Activated CD8-positive, alpha-beta T cell treated with anti-CD3 and anti-CD28 coated beads, Interleukin-2, amount 10 ng/mL, durations not matched to agents 7 days and 5 days (primary cell): ENCODE measurements around the gene ADAP2. TPM values are rescaled to one million over a fixed set of nuclear protein-coding genes. Genes with fewer than 3 reads are reported as not detected.
"Not testable (repeated sequence)": the region's sequence is repeated elsewhere in the genome, so short reads cannot be mapped to it uniquely, and the experiment has no call there.

Experiments
- ATAC-seq: fragments of 150-1000 bp; cut with Tn5 transposase; one replicate; pipeline ENCODE4 v1.10.0; 2021; ENCODE audit warnings: moderate library complexity
- CTCF ChIA-PET: fragments of 350-600 bp; sonication (Branson Sonifier 250); formaldehyde crosslinking; loops from one replicate; lab custom pipeline; 2021; ENCODE audit warnings: antibody characterized with exemption; lab: Charles Lee
- POLR2A ChIA-PET: fragments of 350-600 bp; sonication (Branson Sonifier 250); formaldehyde crosslinking; loops from one replicate; lab custom pipeline; 2021; ENCODE audit warnings: antibody characterized with exemption; lab: Charles Lee
- DNase-seq: peaks from one replicate; pipeline ENCODE4 v3.0.0-alpha.2; 2020
- H3K27ac Mint-ChIP-seq: one replicate; pipeline ENCODE4 v1.8.0; 2021; ENCODE audit warnings: mild to moderate bottlenecking, mixed read lengths
- H3K27me3 Mint-ChIP-seq: one replicate; pipeline ENCODE4 v1.8.0; 2021; ENCODE audit warnings: low read depth, mixed read lengths
- H3K36me3 Mint-ChIP-seq: one replicate; pipeline ENCODE4 v1.8.0; 2021; ENCODE audit warnings: low read depth, mixed read lengths
- H3K4me1 Mint-ChIP-seq: one replicate; pipeline ENCODE4 v1.8.0; 2021; ENCODE audit warnings: low read depth, mixed read lengths
- H3K4me3 Mint-ChIP-seq: one replicate; pipeline ENCODE4 v1.8.0; 2021; ENCODE audit warnings: mild to moderate bottlenecking, mixed read lengths
- H3K9me3 Mint-ChIP-seq: one replicate; pipeline ENCODE4 v1.8.0; 2022; ENCODE audit warnings: mixed read lengths; ENCODE audit not compliant: insufficient read depth
- total RNA-seq, 2 experiments: library from RNA; stranded (reverse); gene quantifications; one replicate each; pipeline ENCODE4 v1.2.3, GENCODE V29; 2021

ADAP2 gene
- total RNA-seq, 2 experiments from 2014 or later = 0.39 to 1.1 TPM

DNA sequence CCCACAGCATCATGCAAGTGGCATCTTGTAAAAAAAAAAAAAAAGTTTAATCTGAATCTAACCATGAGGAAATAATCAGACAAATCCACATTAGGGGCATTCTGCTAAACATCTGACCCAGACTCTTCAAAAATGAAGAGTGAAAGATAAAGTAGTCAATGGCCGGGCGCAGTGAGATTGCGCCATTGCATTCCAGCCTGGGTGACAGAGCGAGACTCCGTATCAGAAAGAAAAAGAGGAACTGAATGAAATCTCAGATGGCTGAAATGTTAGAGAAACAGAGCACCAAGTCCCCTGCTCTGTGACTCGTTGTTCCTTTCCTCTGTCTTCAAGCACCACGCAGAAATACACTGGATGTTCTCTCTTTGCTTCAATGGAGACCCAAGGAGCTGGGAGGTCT, 36.4 kb downstream of the ADAP2 start:
- H3K27ac Mint-ChIP-seq = no peak overlapping the region
- no peaks in the 10 kb centered on the region for H3K9me3 Mint-ChIP-seq
- no peak for DNase-seq
- POLR2A ChIA-PET = no interaction called here
- H3K4me3 Mint-ChIP-seq = no peak overlapping the region
- H3K27me3 Mint-ChIP-seq = peaks cover 20% of the 10 kb centered on the region
- no peaks in the 10 kb centered on the region for H3K36me3 Mint-ChIP-seq
- ATAC-seq = no peak
- peaks cover 1% of the 10 kb centered on the region for H3K4me1 Mint-ChIP-seq
- CTCF ChIA-PET = no interaction called here

DNA sequence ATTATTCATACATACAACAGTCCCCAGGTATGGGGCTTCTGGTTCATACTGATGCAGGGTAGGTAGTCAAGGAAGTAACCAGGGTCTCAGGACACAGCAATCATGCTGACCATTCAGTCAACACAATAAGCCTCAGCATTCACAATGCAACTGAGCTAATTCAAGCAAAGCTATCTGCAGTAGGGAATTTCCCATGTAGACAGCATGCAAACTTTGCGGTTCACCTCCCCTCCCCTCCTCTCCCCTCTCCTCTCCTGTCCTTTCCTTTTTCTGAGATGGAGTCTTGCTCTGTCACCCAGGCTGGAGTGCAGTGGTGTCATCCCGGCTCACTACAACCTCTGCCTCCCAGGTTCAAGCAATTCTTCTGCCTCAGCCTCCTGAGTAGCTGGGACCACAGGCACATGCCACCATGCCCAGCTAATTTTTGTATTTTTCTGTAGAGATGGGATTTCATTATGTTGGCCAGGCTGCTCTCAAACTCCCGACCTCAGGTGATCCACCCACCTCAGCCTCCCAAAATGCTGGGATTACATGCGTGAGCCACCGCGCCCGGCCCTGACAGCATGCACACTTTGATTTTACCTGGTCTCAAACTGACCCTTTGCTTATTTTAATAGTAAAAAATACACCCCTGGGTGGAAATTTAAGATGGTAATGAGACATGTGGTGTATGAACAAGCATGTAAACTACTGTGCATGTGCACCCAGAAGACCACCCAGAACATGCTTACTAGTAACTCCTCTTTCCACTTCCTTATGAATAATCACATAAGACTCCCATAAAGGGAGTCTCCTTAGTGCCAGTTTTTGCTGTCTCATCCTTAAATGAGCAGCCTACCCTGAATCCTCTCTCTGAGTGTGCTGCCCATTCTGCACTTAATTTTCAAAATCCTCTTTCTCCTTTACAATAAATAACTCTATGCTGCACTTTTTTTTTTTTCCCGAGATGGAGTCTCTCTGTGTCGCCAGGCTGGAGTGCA, 39.8 kb downstream of the ADAP2 start:
- Mint-ChIP-seq H3K4me3 (no peak overlapping the region), H3K27ac (no peak overlapping the region), H3K4me1 (peaks cover 1% of the 10 kb centered on the region), H3K27me3 (peaks cover 18% of the 10 kb centered on the region), H3K36me3 (no peaks in the 10 kb centered on the region), H3K9me3 (no peaks in the 10 kb centered on the region)
- ChIA-PET POLR2A (no interaction called here), CTCF (no interaction called here)
- ATAC-seq (no peak), DNase-seq (no peak)

DNA sequence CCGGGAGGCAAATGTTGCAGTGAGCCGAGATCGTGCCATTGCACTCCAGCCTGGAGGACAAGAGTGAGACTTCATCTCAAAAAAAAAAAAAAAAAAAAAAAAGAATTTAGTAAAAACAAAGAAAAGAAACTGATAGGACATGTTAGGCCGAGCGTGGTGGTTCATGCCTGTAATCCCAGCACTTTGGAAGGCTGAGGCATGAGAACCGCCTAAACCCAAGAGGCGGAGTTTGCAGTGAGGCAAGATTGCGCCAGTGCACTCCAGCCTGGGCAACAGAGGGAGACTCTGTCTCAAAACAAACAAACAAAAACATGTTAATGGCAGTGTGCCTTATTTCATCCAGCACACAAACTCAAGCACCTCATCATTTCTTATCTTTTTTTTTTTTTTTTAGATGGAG, 42.6 kb downstream of the ADAP2 start:
- H3K4me3 Mint-ChIP-seq, H3K9me3 Mint-ChIP-seq, CTCF ChIA-PET, H3K27ac Mint-ChIP-seq, H3K27me3 Mint-ChIP-seq, H3K36me3 Mint-ChIP-seq, DNase-seq, ATAC-seq, POLR2A ChIA-PET: not testable (repeated sequence)
- peaks cover 13% of the 10 kb centered on the region for H3K4me1 Mint-ChIP-seq

DNA sequence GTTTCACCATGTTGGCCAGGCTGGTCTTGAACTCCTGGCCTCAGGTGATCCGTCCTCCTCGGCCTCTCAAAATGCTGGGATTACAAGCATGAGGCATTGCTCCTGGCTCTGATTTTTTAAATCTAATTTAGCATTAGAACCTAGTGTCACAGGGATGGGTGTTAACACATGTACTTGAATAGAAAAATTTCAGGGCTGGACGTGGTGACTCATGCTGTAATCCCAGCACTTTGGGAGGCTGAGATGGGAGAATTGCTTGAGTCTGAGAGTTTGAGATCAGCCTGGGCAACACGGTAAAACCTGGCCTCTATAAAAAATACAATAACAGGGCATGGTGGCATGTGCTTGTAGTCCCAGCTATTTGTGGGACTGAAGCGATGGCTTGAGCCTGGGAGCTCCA, 43.1 kb downstream of the ADAP2 start:
- no peak overlapping the region for H3K27ac Mint-ChIP-seq
- H3K27me3 Mint-ChIP-seq = peaks cover 7% of the 10 kb centered on the region
- no peak overlapping the region for H3K4me3 Mint-ChIP-seq
- POLR2A ChIA-PET = no interaction called here
- no peaks in the 10 kb centered on the region for H3K9me3 Mint-ChIP-seq
- CTCF ChIA-PET = no interaction called here
- no peaks in the 10 kb centered on the region for H3K36me3 Mint-ChIP-seq
- no peak for DNase-seq
- peaks cover 16% of the 10 kb centered on the region for H3K4me1 Mint-ChIP-seq
- ATAC-seq = no peak

DNA sequence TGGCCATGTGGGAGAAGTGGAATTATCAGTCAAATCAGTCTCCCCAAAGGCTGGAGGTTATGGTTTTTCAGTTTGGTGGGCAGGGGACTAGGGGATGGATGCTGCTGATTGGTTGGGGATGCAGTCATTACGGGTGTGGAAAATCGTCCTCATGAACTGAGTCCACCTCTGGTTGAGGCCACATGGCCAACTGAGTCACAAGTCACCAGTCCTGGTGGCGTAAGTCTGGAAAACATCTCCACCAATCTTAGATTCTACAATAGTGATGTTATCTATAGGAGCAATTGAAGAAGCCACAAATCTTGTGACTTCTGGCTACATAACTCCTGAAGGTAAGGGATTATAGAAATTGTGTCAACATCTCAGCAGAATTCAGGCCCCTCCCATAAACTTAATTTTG, 43.9 kb downstream of the ADAP2 start:
- ChIA-PET CTCF (no interaction called here), POLR2A (no interaction called here)
- no peak overlapping the region for H3K27ac Mint-ChIP-seq
- ATAC-seq (no peak), DNase-seq (no peak)
- peaks cover 24% of the 10 kb centered on the region for H3K4me1 Mint-ChIP-seq
- no peaks in the 10 kb centered on the region for H3K9me3 Mint-ChIP-seq
- H3K36me3 Mint-ChIP-seq = no peaks in the 10 kb centered on the region
- H3K27me3 Mint-ChIP-seq = peaks cover 10% of the 10 kb centered on the region
- no peak overlapping the region for H3K4me3 Mint-ChIP-seq

DNA sequence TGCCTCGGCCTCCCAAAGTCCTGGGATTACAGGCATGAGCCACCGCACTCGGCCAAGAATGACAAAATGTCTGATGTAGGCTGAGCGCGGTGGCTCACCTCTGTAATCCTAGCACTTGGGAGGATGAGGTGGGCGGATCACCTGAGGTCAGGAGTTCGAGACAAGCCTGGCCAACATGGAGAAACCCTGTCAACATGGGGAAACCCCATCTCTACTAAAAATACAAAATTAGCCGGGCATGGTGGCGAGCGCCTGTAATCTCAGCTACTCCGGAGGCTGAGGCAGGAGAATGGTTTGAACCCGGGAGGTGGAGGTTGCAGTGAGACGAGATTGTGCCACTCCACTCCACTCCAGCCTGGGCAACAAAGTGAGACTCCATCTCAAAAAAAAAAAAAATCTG, 46.2 kb downstream of the ADAP2 start:
- not testable (repeated sequence) for H3K27ac Mint-ChIP-seq, H3K27me3 Mint-ChIP-seq, H3K9me3 Mint-ChIP-seq, DNase-seq, H3K36me3 Mint-ChIP-seq, H3K4me3 Mint-ChIP-seq, ATAC-seq
- POLR2A ChIA-PET = interaction anchor here (0.6 to 0.7 kb wide), 2 partner anchors 442 to 859 kb away, joined by 3 read pairs; no protein-coding TSS in a partner anchor
- peaks cover 34% of the 10 kb centered on the region for H3K4me1 Mint-ChIP-seq
- CTCF ChIA-PET = interaction anchor here (0.6 to 1.3 kb wide), 2 partner anchors 9 to 30 kb away, joined by 3 read pairs; no protein-coding TSS in a partner anchor

DNA sequence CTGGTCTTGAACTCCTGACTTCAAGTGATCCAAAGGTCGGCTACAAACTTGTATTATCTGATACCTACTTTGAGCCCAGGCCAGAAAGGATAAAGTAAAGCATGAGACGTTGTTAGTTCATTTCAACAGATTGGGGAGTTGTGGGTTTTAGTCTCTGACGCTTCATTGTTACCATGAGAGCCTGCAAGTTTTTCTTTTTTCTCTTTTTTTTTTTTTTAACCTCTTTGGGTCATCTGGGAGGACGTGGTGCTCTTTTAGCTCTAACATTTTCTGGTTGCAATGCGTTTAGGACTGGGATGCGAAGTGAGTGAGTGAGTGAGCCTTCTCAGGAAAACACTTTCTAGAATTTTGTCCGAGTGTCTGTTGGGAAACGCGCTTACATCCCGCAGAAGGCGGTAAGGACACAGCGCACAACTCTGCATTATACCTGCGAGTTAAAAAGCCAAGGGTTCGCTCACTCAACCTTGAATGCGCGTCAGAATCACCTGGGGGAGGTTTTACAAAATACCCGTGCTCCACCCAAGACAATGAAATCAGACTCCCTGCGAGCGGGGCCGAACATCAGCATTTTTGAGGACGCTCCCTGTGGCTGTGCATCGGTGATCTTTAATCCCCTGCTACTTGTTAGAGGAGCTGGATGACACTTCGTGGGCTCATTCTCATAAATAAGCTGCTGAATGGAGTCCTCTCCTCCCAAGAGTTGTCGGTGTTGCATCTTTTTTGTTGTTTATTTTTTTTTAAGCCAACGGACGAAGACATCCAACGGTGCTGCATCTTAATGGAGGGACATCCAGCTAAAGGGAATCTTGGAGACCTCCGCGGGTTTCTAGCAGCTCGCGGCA, 48.5 kb downstream of the ADAP2 start:
- CTCF ChIA-PET = interaction anchor here (0.7 to 1.2 kb wide), 4 partner anchors 16 to 249 kb away, joined by 3 read pairs; no protein-coding TSS in a partner anchor
- Mint-ChIP-seq H3K4me3 (peak overlapping the region; percentile 88), H3K27me3 (peaks cover 10% of the 10 kb centered on the region), H3K4me1 (peaks cover 37% of the 10 kb centered on the region), H3K27ac (peak overlapping the region; percentile 93), H3K36me3 (peaks cover 12% of the 10 kb centered on the region), H3K9me3 (no peaks in the 10 kb centered on the region)
- peak; percentile 32 for DNase-seq
- POLR2A ChIA-PET = interaction anchor here (0.6 to 1.5 kb wide), 5 partner anchors 29 to 351 kb away, joined by 3 to 5 read pairs (median 4); partner anchors contain the start of genes EVI2A and TEFM
- peak; percentile 1 for ATAC-seq

DNA sequence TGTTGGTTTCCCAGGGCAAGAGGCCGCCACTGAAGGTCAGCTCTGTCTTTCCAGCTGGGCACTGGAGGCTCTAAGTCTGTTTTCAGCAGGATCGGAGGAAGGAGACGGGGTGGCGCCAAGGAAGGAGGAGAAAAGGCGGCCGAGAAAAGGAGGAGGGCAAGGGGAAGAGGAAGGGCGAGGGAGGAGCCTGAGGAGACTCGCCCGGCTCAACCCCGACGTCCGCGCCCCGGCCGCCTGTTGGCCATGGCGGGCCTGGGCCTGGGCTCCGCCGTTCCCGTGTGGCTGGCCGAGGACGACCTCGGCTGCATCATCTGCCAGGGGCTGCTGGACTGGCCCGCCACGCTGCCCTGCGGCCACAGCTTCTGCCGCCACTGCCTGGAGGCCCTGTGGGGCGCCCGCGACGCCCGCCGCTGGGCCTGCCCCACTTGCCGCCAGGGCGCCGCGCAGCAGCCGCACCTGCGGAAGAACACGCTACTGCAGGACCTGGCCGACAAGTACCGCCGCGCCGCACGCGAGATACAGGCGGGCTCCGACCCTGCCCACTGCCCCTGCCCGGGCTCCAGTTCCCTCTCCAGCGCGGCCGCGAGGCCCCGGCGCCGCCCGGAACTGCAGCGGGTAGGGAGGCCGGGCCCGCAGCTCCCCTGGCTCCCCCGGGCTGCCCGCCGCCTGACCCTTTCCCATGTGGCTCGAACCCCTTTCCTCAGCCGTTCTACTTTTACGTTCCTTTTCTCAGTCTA, 49.3 kb downstream of the ADAP2 start, which contains the start of gene RNF135:
Gene RNF135 (plus strand): TSS at position 209 of the 737 bp plus-strand sequence. CDS start 35 bp downstream, at position 244.
- H3K36me3 Mint-ChIP-seq = peaks cover 18% of the 10 kb centered on the region
- peaks cover 10% of the 10 kb centered on the region for H3K27me3 Mint-ChIP-seq
- H3K4me3 Mint-ChIP-seq = peak within 1 kb of the TSS; percentile 88
- ChIA-PET CTCF (interaction anchor here (0.7 to 1.2 kb wide), 5 partner anchors 14 to 248 kb away, joined by 3 read pairs; no protein-coding TSS in a partner anchor), POLR2A (interaction anchor here (0.6 to 1.5 kb wide), 6 partner anchors 30 to 350 kb away, joined by 3 to 5 read pairs (median 4); partner anchors contain the start of genes EVI2A and TEFM)
- H3K27ac Mint-ChIP-seq = peak within 1 kb of the TSS; percentile 93
- peak; percentile 92 for ATAC-seq
- no peaks in the 10 kb centered on the region for H3K9me3 Mint-ChIP-seq
- peak; percentile 70 for DNase-seq
- peaks cover 40% of the 10 kb centered on the region for H3K4me1 Mint-ChIP-seq

DNA sequence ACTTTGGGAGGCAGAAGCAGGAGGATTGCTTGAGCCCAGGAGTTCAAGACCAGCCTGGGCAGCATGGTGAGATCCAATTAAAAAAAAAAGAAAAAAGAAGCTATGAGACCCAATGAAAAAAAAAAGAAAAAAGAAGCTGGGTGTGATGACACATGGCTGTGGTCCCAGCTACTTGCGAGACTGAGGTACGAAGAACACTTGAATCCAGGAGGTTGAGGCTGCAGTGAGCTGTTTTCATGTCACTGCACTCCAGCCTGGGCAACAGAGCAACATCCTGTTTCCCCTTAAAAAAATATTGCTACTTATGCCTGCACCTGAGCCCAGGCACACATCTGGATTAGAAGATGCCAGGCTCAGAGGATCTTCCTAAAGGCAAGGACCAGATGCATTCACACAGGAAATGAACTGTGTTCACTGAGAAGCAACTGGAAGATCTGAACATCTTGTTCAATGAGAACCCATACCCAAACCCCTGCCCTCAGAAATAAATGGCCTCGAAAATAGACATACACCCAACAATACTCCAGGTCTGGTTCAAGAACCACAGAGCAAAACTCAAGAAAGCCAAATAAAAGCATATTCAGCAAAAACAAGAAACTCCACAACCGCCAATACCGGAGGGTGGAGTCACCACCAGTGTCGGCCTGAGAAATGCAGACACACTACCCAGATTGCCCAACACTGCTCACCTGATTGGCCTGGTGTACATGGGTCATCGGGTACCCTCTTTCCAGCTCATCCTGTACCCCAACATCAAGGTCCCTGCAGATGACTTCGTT, 53.5 kb downstream of the ADAP2 start:
- DNase-seq (no peak), ATAC-seq (no peak)
- no peaks in the 10 kb centered on the region for H3K9me3 Mint-ChIP-seq
- peaks cover 22% of the 10 kb centered on the region for H3K4me1 Mint-ChIP-seq
- CTCF ChIA-PET = no interaction called here
- no peak overlapping the region for H3K4me3 Mint-ChIP-seq
- H3K36me3 Mint-ChIP-seq = peaks cover 21% of the 10 kb centered on the region
- POLR2A ChIA-PET = no interaction called here
- H3K27ac Mint-ChIP-seq = no peak overlapping the region
- no peaks in the 10 kb centered on the region for H3K27me3 Mint-ChIP-seq

DNA sequence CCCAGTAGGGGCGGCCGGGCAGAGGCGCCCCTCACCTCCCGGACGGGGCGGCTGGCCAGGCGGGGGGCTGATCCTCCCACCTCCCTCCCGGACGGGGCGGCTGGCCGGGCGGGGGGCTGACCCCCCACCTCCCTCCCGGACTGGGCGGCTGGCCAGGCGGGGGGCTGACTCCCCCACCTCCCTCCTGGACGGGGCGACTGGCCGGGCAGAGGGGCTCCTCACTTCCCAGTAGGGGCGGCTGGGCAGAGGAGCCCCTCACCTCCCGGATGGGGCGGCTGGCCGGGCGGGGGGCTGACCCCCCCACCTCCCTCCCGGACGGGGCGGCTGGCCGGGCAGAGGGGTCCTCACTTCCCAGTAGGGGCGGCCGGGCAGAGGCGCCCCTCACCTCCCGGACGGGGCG, 58.2 kb downstream of the ADAP2 start:
- POLR2A ChIA-PET, H3K9me3 Mint-ChIP-seq, H3K27me3 Mint-ChIP-seq, DNase-seq, H3K4me3 Mint-ChIP-seq, CTCF ChIA-PET, H3K4me1 Mint-ChIP-seq, ATAC-seq, H3K27ac Mint-ChIP-seq: not testable (repeated sequence)
- H3K36me3 Mint-ChIP-seq = peaks cover 12% of the 10 kb centered on the region
